ENCODE data around the gene NRG3. TPM values are rescaled to one million over a fixed set of nuclear protein-coding genes. Genes with fewer than 3 reads are reported as not detected.

NRG3 gene
- total RNA-seq, 1 donor from 2014 or later: 0.74 TPM

GRCh38 chr10:82378146-82378545 is 503.2 kb downstream of the NRG3 start:
- H3K9me3 Mint-ChIP-seq: no peaks in the 10 kb centered on the region

GRCh38 chr10:82383350-82383749 is 508.4 kb downstream of the NRG3 start:
- Mint-ChIP-seq H3K4me3 (no peak overlapping the region), H3K36me3 (no peaks in the 10 kb centered on the region), H3K9me3 (peaks cover 5% of the 10 kb centered on the region), H3K27me3 (ENCODE audit: low read depth) (peaks cover 3% of the 10 kb centered on the region), H3K4me1 (peaks cover under 1% of the 10 kb centered on the region), H3K27ac (no peak overlapping the region)
- DNase-seq (ENCODE audit: low spot score in 2 of 2, unreplicated experiment in 2 of 2): no peak
- no peak for TF ChIP-seq CTCF (IDR thresholded peaks at IDR 0.05; ENCODE audit: unreplicated experiment)

More at GRCh38 chr10:82378146-82378545, 503.2 kb downstream of the NRG3 start:
- DNase-seq (ENCODE audit: low spot score in 2 of 2, unreplicated experiment in 2 of 2): no peak
- peaks cover 10% of the 10 kb centered on the region for H3K27me3 Mint-ChIP-seq (ENCODE audit: low read depth)
- TF ChIP-seq CTCF (IDR thresholded peaks at IDR 0.05; ENCODE audit: unreplicated experiment): no peak
- H3K4me3 Mint-ChIP-seq: no peak overlapping the region
- H3K27ac Mint-ChIP-seq: peak overlapping the region; percentile 30
- peaks cover 7% of the 10 kb centered on the region for H3K4me1 Mint-ChIP-seq
- no peaks in the 10 kb centered on the region for H3K36me3 Mint-ChIP-seq

GRCh38 chr10:82390866-82391658 is 516.1 kb downstream of the NRG3 start:
- DNase-seq (ENCODE audit: low spot score in 2 of 2, unreplicated experiment in 2 of 2): no peak

DNA sequence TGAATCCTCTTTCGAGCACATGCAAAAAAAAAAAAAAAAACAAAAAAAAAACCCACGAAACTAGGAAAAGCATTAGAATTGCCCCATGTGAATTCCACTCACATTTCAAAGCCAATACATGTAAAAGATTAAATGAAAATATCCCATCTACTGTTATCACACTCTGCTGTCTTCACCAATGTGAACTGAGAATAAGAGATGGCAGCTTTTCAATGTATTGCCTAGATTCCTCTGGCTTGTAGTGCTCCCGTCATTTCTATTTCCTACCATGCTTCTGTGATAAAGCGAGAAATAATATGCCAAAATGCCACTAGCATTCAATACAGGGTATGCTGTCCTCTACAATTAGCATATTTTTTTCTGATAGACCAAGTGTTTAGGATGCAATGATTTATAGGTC is 517.0 kb downstream of the NRG3 start:
- Mint-ChIP-seq H3K9me3 (no peaks in the 10 kb centered on the region), H3K4me1 (peaks cover 22% of the 10 kb centered on the region), H3K36me3 (no peaks in the 10 kb centered on the region), H3K4me3 (no peak overlapping the region), H3K27me3 (ENCODE audit: low read depth) (no peaks in the 10 kb centered on the region), H3K27ac (no peak overlapping the region)
- TF ChIP-seq CTCF (IDR thresholded peaks at IDR 0.05; ENCODE audit: unreplicated experiment): no peak
- no peak for DNase-seq (ENCODE audit: low spot score in 2 of 2, unreplicated experiment in 2 of 2)

More at GRCh38 chr10:82390866-82391658, 516.1 kb downstream of the NRG3 start:
- no peak for TF ChIP-seq CTCF (IDR thresholded peaks at IDR 0.05; ENCODE audit: unreplicated experiment)
- H3K4me3 Mint-ChIP-seq: no peak overlapping the region
- no peak overlapping the region for H3K27ac Mint-ChIP-seq
- peaks cover 18% of the 10 kb centered on the region for H3K4me1 Mint-ChIP-seq
- H3K27me3 Mint-ChIP-seq (ENCODE audit: low read depth): no peaks in the 10 kb centered on the region
- no peaks in the 10 kb centered on the region for H3K9me3 Mint-ChIP-seq
- no peaks in the 10 kb centered on the region for H3K36me3 Mint-ChIP-seq

GRCh38 chr10:82392533-82392932 is 517.5 kb downstream of the NRG3 start:
- peaks cover 25% of the 10 kb centered on the region for H3K4me1 Mint-ChIP-seq
- H3K4me3 Mint-ChIP-seq: no peak overlapping the region
- DNase-seq (ENCODE audit: low spot score in 2 of 2, unreplicated experiment in 2 of 2): no peak
- no peaks in the 10 kb centered on the region for H3K9me3 Mint-ChIP-seq
- H3K36me3 Mint-ChIP-seq: no peaks in the 10 kb centered on the region
- H3K27me3 Mint-ChIP-seq (ENCODE audit: low read depth): no peaks in the 10 kb centered on the region
- no peak overlapping the region for H3K27ac Mint-ChIP-seq
- no peak for TF ChIP-seq CTCF (IDR thresholded peaks at IDR 0.05; ENCODE audit: unreplicated experiment)

All from mesothelial cell of epicardium (in vitro differentiated cells).